ENCODE measurements around the gene LTBP4.

The LTBP4 gene

GRCh38 chr19:40597329-40597838 is 3.8 kb upstream of the LTBP4 start:
- no peak for DNase-seq (ENCODE audit: low read depth)

- peak; percentile 68 for DNase-seq (ENCODE audit: low read depth)
Observed at GRCh38 chr19:40598121-40598917, 2.9 kb upstream of the LTBP4 start.

- DNase-seq (ENCODE audit: low read depth): no peak
Observed at GRCh38 chr19:40598918-40599307, 2.3 kb upstream of the LTBP4 start.

GRCh38 chr19:40599331-40599901 is 1.8 kb upstream of the LTBP4 start:
- no peak for DNase-seq (ENCODE audit: low read depth)

- no peak for DNase-seq (ENCODE audit: low read depth)
Observed at GRCh38 chr19:40599902-40600569, 1.1 kb upstream of the LTBP4 start.

GRCh38 chr19:40600570-40601133 is 517 bp upstream of the LTBP4 start:
- DNase-seq (ENCODE audit: low read depth): no peak

- DNase-seq (ENCODE audit: low read depth): no peak
Observed at GRCh38 chr19:40603071-40603388, 1.9 kb downstream of the LTBP4 start.

- peak; percentile 98 for DNase-seq (ENCODE audit: low read depth)
Observed at GRCh38 chr19:40603389-40604170, 2.4 kb downstream of the LTBP4 start.

GRCh38 chr19:40604171-40604646 is 3.0 kb downstream of the LTBP4 start:
- no peak for DNase-seq (ENCODE audit: low read depth)

- no peak for DNase-seq (ENCODE audit: low read depth)
Observed at GRCh38 chr19:40604647-40605215, 3.6 kb downstream of the LTBP4 start.

GRCh38 chr19:40605216-40605971 is 4.2 kb downstream of the LTBP4 start:
- peak; percentile 87 for DNase-seq (ENCODE audit: low read depth)

GRCh38 chr19:40607311-40608239 is 6.4 kb downstream of the LTBP4 start:
- no peak for DNase-seq (ENCODE audit: low read depth)

- no peak for DNase-seq (ENCODE audit: low read depth)
Observed at GRCh38 chr19:40608240-40608621, 7.1 kb downstream of the LTBP4 start.

GRCh38 chr19:40608957-40609356 is 7.8 kb downstream of the LTBP4 start:
- DNase-seq (ENCODE audit: low read depth): no peak

GRCh38 chr19:40609561-40610395 is 8.6 kb downstream of the LTBP4 start:
- DNase-seq (ENCODE audit: low read depth): peak; percentile 81

GRCh38 chr19:40610396-40611064 is 9.4 kb downstream of the LTBP4 start:
- DNase-seq (ENCODE audit: low read depth): peak; percentile 48

- no peak for DNase-seq (ENCODE audit: low read depth)
Observed at GRCh38 chr19:40611096-40611495, 9.9 kb downstream of the LTBP4 start.
